Keratinocyte (primary cell): ENCODE measurements around the gene TEAD4. TPM values are rescaled to one million over a fixed set of nuclear protein-coding genes. Genes with fewer than 3 reads are reported as not detected.
A peak's percentile ranks its signal among the peaks of the same experiment; 100 is the strongest.

Experiments
- DNase-seq: peaks from one replicate; pipeline ENCODE4 v3.0.0-alpha.2; 2011; ENCODE audit warnings: low read depth, missing footprints, low spot score
- FAIRE-seq: peaks from 2 replicates; lab custom pipeline; 2011; peaks lifted over from hg19 to GRCh38; lab: Jason Lieb, UNC
- H2AFZ ChIP-seq: 2 replicates; pipeline ENCODE4 v1.6.0; 2012; ENCODE audit warnings: low read length, control low read depth, inconsistent platforms; ENCODE audit not compliant: control insufficient read depth
- H3K27ac ChIP-seq: 2 replicates; pipeline ENCODE4 v1.5.1; 2011; ENCODE audit warnings: low read length; ENCODE audit not compliant: control insufficient read depth, insufficient read depth
- H3K27me3 ChIP-seq: 3 replicates; pipeline ENCODE4 v1.6.0; 2011; ENCODE audit warnings: low read length; ENCODE audit not compliant: control insufficient read depth, insufficient read depth; ENCODE audit errors: extremely low read depth
- H3K36me3 ChIP-seq, 2 experiments: 2 replicates in 1 of 2; 3 replicates in 1 of 2; pipeline ENCODE4 v1.5.1; 2011; ENCODE audit warnings: low read length in 2 of 2, mild to moderate bottlenecking in 1 of 2; ENCODE audit not compliant: control insufficient read depth in 2 of 2, insufficient read depth in 2 of 2; ENCODE audit errors: extremely low read depth in 1 of 2
- H3K4me1 ChIP-seq: 3 replicates; pipeline ENCODE4 v1.5.1; 2011; ENCODE audit warnings: low read length; ENCODE audit not compliant: control insufficient read depth, insufficient read depth; ENCODE audit errors: extremely low read depth
- H3K4me2 ChIP-seq: 3 replicates; pipeline ENCODE4 v1.6.0; 2011; ENCODE audit warnings: low read depth, low read length; ENCODE audit not compliant: control insufficient read depth, insufficient read depth; ENCODE audit errors: extremely low read depth
- H3K4me3 ChIP-seq, 3 experiments: fragments of 200-600 bp in 1 of 3; sonication (generic) in 1 of 3; 2 replicates in 2 of 3; 3 replicates in 1 of 3; pipeline ENCODE4 v1.5.1; 2011 to 2016; ENCODE audit warnings: low read length in 3 of 3, mild to moderate bottlenecking in 3 of 3, control low read depth in 2 of 3, inconsistent platforms in 1 of 3, low read depth in 1 of 3, mixed read lengths in 1 of 3, mixed run types in 1 of 3, moderate library complexity in 1 of 3; ENCODE audit not compliant: control insufficient read depth in 2 of 3, insufficient read depth in 2 of 3; ENCODE audit errors: extremely low read depth in 1 of 3
- H3K79me2 ChIP-seq: 2 replicates; pipeline ENCODE4 v1.6.0; 2012; ENCODE audit warnings: low read length; ENCODE audit not compliant: control insufficient read depth, insufficient read depth
- H3K9ac ChIP-seq: 3 replicates; pipeline ENCODE4 v1.6.0; 2011; ENCODE audit warnings: low read length; ENCODE audit not compliant: control insufficient read depth, insufficient read depth; ENCODE audit errors: extremely low read depth
- H3K9me1 ChIP-seq: 3 replicates; pipeline ENCODE4 v1.6.0; 2011; ENCODE audit warnings: low read length; ENCODE audit not compliant: control insufficient read depth, insufficient read depth; ENCODE audit errors: extremely low read depth
- H3K9me3 ChIP-seq: 2 replicates; pipeline ENCODE4 v1.5.1; 2012; ENCODE audit warnings: low read depth, low read length; ENCODE audit not compliant: control insufficient read depth
- H4K20me1 ChIP-seq: 3 replicates; pipeline ENCODE4 v1.6.0; 2011; ENCODE audit warnings: low read length; ENCODE audit not compliant: control insufficient read depth, insufficient read depth; ENCODE audit errors: extremely low read depth
- EZH2 ChIP-seq: IDR thresholded peaks from one replicate; pipeline ENCODE4 v1.6.1; 2012; ENCODE audit warnings: inconsistent platforms, mild to moderate bottlenecking, low read length, moderate library complexity
- dilution Hi-C: fragments of 300-500 bp; cut with MboI; formaldehyde crosslinking; loops from one replicate; pipeline ENCODE4 v1.7.0; 2020; ENCODE audit warnings: low sequenced_read_pairs; ENCODE audit not compliant: extremely low pct_ligation_motif_present
- polyA plus RNA-seq, 5 experiments: library from polyadenylated mRNA; depleted of rRNA in 3 of 5; stranded (reverse) in 3 of 5; stranded (forward) in 1 of 5; unstranded in 1 of 5; fragments of >200 nt; gene quantifications; 1 replicate in 1 of 5; 2 replicates in 3 of 5; 3 replicates in 1 of 5; pipeline versions ENCODE4 v1.2.1 to v1.2.3, GENCODE V29; 2011 to 2012; ENCODE audit warnings: missing spikeins in 2 of 5, low read depth in 1 of 5, low replicate concordance in 1 of 5
- TF ChIP-seq, protein P1 (sequence below), 3 experiments: IDR thresholded peaks in 1 of 3; conservative IDR thresholded peaks in 1 of 3; optimal IDR thresholded peaks in 1 of 3; 2 replicates in 2 of 3; 3 replicates in 1 of 3; pipeline versions ENCODE3 to v1.5.1; 2011; ENCODE audit warnings: low read length in 3 of 3, mild to moderate bottlenecking in 3 of 3, moderate library complexity in 2 of 3, control low read depth in 1 of 3, inconsistent platforms in 1 of 3; ENCODE audit not compliant: insufficient read depth in 2 of 3; ENCODE audit errors: extremely low read depth in 1 of 3

Gene TEAD4
- polyA plus RNA-seq, 1 donor (not counting 4 experiments of a cell fraction or from before 2014, with no cell fraction given) = 8.1 TPM

DNA sequence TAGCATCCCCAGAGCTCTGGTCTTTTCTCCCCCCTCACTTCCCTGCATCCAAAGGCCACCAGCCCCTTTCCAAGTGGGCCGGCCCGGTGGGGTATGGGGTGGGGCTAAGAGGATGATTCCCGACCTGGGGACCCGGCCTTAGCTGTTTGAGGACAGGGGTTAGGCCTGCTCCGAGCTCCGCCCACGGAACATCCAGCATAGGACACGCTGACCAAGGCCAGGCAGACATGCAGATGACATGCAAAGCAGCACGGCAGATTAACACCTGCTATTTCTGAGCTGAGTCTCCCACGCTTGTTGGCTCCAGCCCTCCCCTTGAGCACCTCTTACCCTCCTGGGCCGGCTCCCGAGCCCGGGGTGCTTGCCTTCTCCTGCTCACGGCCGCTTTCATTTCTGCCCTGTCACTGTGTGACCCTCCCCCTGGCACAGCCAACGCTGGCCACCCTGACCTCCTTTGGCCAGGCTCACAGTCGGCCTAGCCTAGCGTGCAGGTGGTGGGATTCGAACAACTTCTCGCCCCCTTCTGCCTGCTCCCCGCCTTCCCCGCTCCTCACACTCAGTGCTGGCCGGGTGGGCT, 40.2 kb downstream of the TEAD4 start:
- Histone ChIP-seq H3K4me2 (no peak overlapping the region), H2AFZ (no peak overlapping the region), H3K9ac (no peak overlapping the region), H3K79me2 (no peaks in the 10 kb centered on the region), H3K9me3 (no peaks in the 10 kb centered on the region), H3K27ac (no peak overlapping the region), H3K9me1 (peaks cover 2% of the 10 kb centered on the region), H3K27me3 (no peaks in the 10 kb centered on the region), H4K20me1 (no peaks in the 10 kb centered on the region), H3K4me1 (peaks cover 22% of the 10 kb centered on the region), H3K4me3 (no peak overlapping the region), H3K36me3 (peaks cover 0 to 7% of the 10 kb centered on the region in 2 experiments)
- dilution Hi-C loops = no loop called here
- FAIRE-seq = no peak
- TF ChIP-seq EZH2 = no peak
- TF ChIP-seq, protein P1, sequence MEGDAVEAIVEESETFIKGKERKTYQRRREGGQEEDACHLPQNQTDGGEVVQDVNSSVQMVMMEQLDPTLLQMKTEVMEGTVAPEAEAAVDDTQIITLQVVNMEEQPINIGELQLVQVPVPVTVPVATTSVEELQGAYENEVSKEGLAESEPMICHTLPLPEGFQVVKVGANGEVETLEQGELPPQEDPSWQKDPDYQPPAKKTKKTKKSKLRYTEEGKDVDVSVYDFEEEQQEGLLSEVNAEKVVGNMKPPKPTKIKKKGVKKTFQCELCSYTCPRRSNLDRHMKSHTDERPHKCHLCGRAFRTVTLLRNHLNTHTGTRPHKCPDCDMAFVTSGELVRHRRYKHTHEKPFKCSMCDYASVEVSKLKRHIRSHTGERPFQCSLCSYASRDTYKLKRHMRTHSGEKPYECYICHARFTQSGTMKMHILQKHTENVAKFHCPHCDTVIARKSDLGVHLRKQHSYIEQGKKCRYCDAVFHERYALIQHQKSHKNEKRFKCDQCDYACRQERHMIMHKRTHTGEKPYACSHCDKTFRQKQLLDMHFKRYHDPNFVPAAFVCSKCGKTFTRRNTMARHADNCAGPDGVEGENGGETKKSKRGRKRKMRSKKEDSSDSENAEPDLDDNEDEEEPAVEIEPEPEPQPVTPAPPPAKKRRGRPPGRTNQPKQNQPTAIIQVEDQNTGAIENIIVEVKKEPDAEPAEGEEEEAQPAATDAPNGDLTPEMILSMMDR (optimal IDR thresholded peaks at IDR 0.05 in 1 of 3, IDR thresholded peaks at IDR 0.05 in 1 of 3, conservative IDR thresholded peaks at IDR 0.05 in 1 of 3; ENCODE audit: extremely low read depth in 1 of 3, insufficient read depth in 2 of 3, low read length in 3 of 3) = no peak
- DNase-seq = no peak

DNA sequence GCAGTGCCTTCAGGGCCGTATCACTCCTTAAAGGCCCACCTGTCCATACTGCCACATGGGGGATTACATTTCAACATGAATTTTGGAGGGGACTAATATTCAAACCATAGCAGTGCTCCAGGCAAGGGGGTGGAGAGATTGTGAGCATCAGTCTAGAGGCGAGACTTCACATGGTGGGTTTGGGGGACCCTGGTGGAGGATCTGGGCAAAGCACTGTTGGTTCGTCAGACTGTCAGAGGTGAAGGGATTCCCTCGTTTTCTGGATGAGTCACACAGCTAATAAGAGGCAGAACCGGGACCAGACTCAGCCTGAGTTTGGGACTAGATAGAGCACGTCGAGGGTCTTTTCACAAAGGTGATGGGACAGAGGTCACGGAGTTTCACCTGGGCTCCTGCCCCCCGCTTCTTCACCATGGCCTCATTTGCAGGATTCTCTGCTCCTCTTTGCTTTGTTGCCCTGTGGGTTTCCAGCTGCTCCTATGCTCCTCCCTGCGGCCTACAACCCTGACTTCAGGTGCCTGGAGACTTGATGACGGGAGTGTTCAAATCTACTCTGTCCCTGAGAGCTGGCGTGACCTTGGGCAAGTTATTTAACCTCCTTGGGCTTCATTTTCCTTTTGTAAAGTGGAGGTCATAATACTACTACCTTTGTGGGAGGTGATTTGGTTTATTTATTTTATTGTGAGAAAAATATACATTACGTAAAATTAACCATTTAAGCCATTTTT, 41.5 kb downstream of the TEAD4 start:
- dilution Hi-C loops = no loop called here
- FAIRE-seq (no peak), DNase-seq (no peak)
- peaks cover 2% of the 10 kb centered on the region for H3K9me1 ChIP-seq
- H3K27ac ChIP-seq = no peak overlapping the region
- no peak overlapping the region for H3K4me2 ChIP-seq
- peaks cover 0 to 3% of the 10 kb centered on the region in 2 experiments for H3K36me3 ChIP-seq
- H3K9me3 ChIP-seq = no peaks in the 10 kb centered on the region
- no peaks in the 10 kb centered on the region for H4K20me1 ChIP-seq
- no peak overlapping the region for H3K4me3 ChIP-seq
- peaks cover 27% of the 10 kb centered on the region for H3K4me1 ChIP-seq
- TF ChIP-seq, protein P1 (optimal IDR thresholded peaks at IDR 0.05 in 1 of 3, IDR thresholded peaks at IDR 0.05 in 1 of 3, conservative IDR thresholded peaks at IDR 0.05 in 1 of 3; ENCODE audit: extremely low read depth in 1 of 3, insufficient read depth in 2 of 3, low read length in 3 of 3) = peak in 1 of 3 experiments; percentile 14
- no peak for TF ChIP-seq EZH2
- no peak overlapping the region for H2AFZ ChIP-seq
- H3K27me3 ChIP-seq = no peaks in the 10 kb centered on the region
- H3K79me2 ChIP-seq = no peaks in the 10 kb centered on the region
- H3K9ac ChIP-seq = no peak overlapping the region
